DND-41 (cell line): ENCODE results near the gene DCAF7.

Experiments
- ATAC-seq: fragments of 200-7000 bp; cut with Tn5 transposase; 3 replicates; pipeline ENCODE4 v1.9.1; 2021; ENCODE audit warnings: low read depth; ENCODE audit not compliant: insufficient read depth
- DNase-seq: peaks from one replicate; pipeline ENCODE4 v3.0.0-alpha.2; 2020
- H2AFZ ChIP-seq: 2 replicates; pipeline ENCODE4 v1.6.0; 2012; ENCODE audit warnings: low read depth, low read length
- H3K27ac ChIP-seq: 2 replicates; pipeline ENCODE4 v1.5.1; 2012; ENCODE audit warnings: low read length, inconsistent platforms
- H3K27me3 ChIP-seq: fragments of 200-600 bp; sonication (generic); 2 replicates; pipeline ENCODE4 v1.6.0; 2012; ENCODE audit warnings: low read length, mild to moderate bottlenecking, inconsistent platforms; ENCODE audit not compliant: insufficient read depth, poor library complexity
- H3K36me3 ChIP-seq: 2 replicates; pipeline ENCODE4 v1.5.1; 2012; ENCODE audit warnings: low read length, inconsistent platforms; ENCODE audit not compliant: insufficient read depth
- H3K4me1 ChIP-seq: 2 replicates; pipeline ENCODE4 v1.5.1; 2012; ENCODE audit warnings: mild to moderate bottlenecking, low read length; ENCODE audit not compliant: insufficient read depth
- H3K4me2 ChIP-seq: 2 replicates; pipeline ENCODE4 v1.6.0; 2012; ENCODE audit warnings: mild to moderate bottlenecking, moderate library complexity, low read length, inconsistent platforms; ENCODE audit not compliant: insufficient read depth
- H3K4me3 ChIP-seq, 2 experiments: fragments of 200-600 bp in 1 of 2; shearing (Covaris generic) in 1 of 2; 2 replicates each; pipeline ENCODE4 v1.5.1; 2012 to 2016; ENCODE audit warnings: inconsistent platforms in 2 of 2, low read length in 2 of 2, mild to moderate bottlenecking in 2 of 2, low read depth in 1 of 2, moderate library complexity in 1 of 2
- H3K79me2 ChIP-seq: 2 replicates; pipeline ENCODE4 v1.6.0; 2012; ENCODE audit warnings: low read length, inconsistent platforms; ENCODE audit not compliant: insufficient read depth
- H3K9ac ChIP-seq: 2 replicates; pipeline ENCODE4 v1.6.0; 2012; ENCODE audit warnings: low read depth, mild to moderate bottlenecking, inconsistent platforms, low read length, moderate library complexity
- H3K9me3 ChIP-seq: 2 replicates; pipeline ENCODE4 v1.5.1; 2012; ENCODE audit warnings: low read length, moderate library complexity, mild to moderate bottlenecking, inconsistent platforms; ENCODE audit not compliant: insufficient read depth, severe bottlenecking
- H4K20me1 ChIP-seq: 2 replicates; pipeline ENCODE4 v1.6.0; 2012; ENCODE audit warnings: low read length; ENCODE audit not compliant: insufficient read depth
- EZH2 ChIP-seq: IDR thresholded peaks from 3 replicates; pipeline ENCODE4 v1.6.1; 2012; ENCODE audit warnings: borderline replicate concordance, low read depth, mild to moderate bottlenecking, moderate library complexity, low read length, inconsistent platforms; ENCODE audit not compliant: severe bottlenecking
- TF ChIP-seq, protein P1 (sequence below): IDR thresholded peaks from 2 replicates; pipeline ENCODE4 v1.5.1; 2012; ENCODE audit warnings: borderline replicate concordance, low read length, moderate library complexity, mild to moderate bottlenecking; ENCODE audit not compliant: poor library complexity, severe bottlenecking; ENCODE audit errors: extremely low read depth

The DCAF7 gene

GRCh38 chr17:63524051-63524450 lies 26.2 kb upstream of the DCAF7 start:
- ATAC-seq (no peak), DNase-seq (no peak)
- TF ChIP-seq, protein P1, sequence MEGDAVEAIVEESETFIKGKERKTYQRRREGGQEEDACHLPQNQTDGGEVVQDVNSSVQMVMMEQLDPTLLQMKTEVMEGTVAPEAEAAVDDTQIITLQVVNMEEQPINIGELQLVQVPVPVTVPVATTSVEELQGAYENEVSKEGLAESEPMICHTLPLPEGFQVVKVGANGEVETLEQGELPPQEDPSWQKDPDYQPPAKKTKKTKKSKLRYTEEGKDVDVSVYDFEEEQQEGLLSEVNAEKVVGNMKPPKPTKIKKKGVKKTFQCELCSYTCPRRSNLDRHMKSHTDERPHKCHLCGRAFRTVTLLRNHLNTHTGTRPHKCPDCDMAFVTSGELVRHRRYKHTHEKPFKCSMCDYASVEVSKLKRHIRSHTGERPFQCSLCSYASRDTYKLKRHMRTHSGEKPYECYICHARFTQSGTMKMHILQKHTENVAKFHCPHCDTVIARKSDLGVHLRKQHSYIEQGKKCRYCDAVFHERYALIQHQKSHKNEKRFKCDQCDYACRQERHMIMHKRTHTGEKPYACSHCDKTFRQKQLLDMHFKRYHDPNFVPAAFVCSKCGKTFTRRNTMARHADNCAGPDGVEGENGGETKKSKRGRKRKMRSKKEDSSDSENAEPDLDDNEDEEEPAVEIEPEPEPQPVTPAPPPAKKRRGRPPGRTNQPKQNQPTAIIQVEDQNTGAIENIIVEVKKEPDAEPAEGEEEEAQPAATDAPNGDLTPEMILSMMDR, result no peak
- no peak for TF ChIP-seq EZH2
- Histone ChIP-seq H3K27ac (no peak overlapping the region), H3K4me1 (peaks cover 8% of the 10 kb centered on the region), H3K4me2 (no peak overlapping the region), H2AFZ (no peak overlapping the region), H3K4me3 (no peak overlapping the region), H3K9ac (no peak overlapping the region), H4K20me1 (peaks cover 23% of the 10 kb centered on the region), H3K9me3 (no peaks in the 10 kb centered on the region), H3K79me2 (no peaks in the 10 kb centered on the region), H3K27me3 (peaks cover 21% of the 10 kb centered on the region), H3K36me3 (no peaks in the 10 kb centered on the region)

DNA sequence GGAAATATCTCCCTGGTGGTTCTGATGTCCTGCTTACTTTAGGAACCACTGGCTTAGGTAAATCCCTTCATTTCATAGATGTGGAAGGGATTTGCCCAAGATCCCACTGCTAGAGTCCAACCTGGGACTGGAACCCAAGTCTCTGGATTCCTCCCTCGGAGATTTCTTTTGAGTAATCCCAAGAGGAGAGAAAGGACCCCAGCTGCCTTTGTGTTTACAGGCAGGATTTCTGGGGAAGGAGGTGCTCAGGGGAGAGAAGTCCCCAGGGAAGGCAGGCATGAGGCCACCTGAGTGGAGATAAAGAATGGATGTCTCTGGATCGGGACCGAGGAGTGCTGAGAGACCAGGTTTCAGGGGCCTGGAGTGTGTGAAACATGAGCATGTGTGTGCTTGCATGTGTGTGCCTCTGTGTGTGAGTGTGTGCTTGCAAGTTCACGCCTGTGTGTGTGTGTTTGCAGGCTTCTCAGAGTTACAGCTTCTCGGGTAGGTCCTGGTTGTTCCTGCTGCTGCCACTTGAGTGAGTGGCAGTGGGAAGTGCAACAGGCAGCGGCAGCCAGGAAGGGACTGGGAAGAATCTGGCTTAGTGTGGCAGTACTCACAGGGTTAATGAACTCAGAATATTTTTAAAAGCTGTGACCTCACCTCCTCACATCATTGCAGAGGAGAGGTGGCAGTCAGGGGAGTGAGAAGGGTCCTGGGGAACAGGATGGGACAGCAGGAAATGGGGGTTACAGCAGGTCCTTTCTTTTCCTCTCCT lies 24.9 kb upstream of the DCAF7 start:
- Histone ChIP-seq H3K4me1 (peaks cover 8% of the 10 kb centered on the region), H3K36me3 (no peaks in the 10 kb centered on the region), H3K4me3 (no peak overlapping the region), H3K4me2 (no peak overlapping the region), H2AFZ (no peak overlapping the region), H3K9me3 (no peaks in the 10 kb centered on the region), H4K20me1 (peaks cover 17% of the 10 kb centered on the region), H3K27me3 (peaks cover 21% of the 10 kb centered on the region), H3K79me2 (no peaks in the 10 kb centered on the region), H3K27ac (no peak overlapping the region), H3K9ac (no peak overlapping the region)
- TF ChIP-seq, protein P1, result no peak
- ATAC-seq, result no peak
- no peak for DNase-seq

DNA sequence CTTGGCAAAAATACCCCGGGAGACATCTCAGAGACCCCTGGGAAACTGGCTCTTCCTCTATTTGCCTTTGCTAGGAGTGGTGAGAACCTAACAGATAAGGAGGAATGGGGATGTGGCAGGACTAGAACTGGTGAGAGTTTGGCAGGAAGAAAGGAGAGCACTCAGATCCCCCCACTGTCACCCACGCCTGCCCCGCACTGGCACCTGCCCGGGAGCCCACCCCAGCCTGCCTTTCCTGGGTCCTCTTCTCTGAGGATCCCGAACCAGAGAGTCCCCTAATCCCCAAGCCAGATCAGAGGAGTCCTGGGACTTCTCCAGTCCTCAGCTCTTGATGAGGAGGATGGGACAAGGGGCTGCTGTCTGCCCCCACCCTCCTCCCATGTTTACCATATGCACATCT lies 23.4 kb upstream of the DCAF7 start:
- H3K27me3 ChIP-seq, result peaks cover 21% of the 10 kb centered on the region
- DNase-seq (no peak), ATAC-seq (no peak)
- H3K79me2 ChIP-seq, result no peaks in the 10 kb centered on the region
- peaks cover 8% of the 10 kb centered on the region for H3K4me1 ChIP-seq
- no peak overlapping the region for H3K4me3 ChIP-seq
- H2AFZ ChIP-seq, result no peak overlapping the region
- no peak overlapping the region for H3K9ac ChIP-seq
- H3K36me3 ChIP-seq, result no peaks in the 10 kb centered on the region
- peaks cover 17% of the 10 kb centered on the region for H4K20me1 ChIP-seq
- no peak overlapping the region for H3K4me2 ChIP-seq
- H3K9me3 ChIP-seq, result no peaks in the 10 kb centered on the region
- no peak overlapping the region for H3K27ac ChIP-seq
- TF ChIP-seq, protein P1, result no peak
- TF ChIP-seq EZH2, result no peak
